Muscle layer of colon (tissue), 2 donors: ENCODE results near the gene LRRC7.

Experiments used
- H3K27ac ChIP-seq: one replicate; pipeline ENCODE4 v1.7.0; 2013; ENCODE audit warnings: low read depth, mild to moderate bottlenecking, low read length, moderate library complexity
- H3K27me3 ChIP-seq, 2 donors: one replicate each; pipeline ENCODE4 v1.7.0; 2013; ENCODE audit warnings: low read length in 2 of 2, mild to moderate bottlenecking in 2 of 2; ENCODE audit not compliant: insufficient read depth in 2 of 2, control insufficient read depth in 1 of 2
- H3K36me3 ChIP-seq: one replicate; pipeline ENCODE4 v1.7.0; 2013; ENCODE audit warnings: mild to moderate bottlenecking, low read length; ENCODE audit not compliant: insufficient read depth
- H3K4me1 ChIP-seq: one replicate; pipeline ENCODE4 v1.7.0; 2013; ENCODE audit warnings: mild to moderate bottlenecking, low read length; ENCODE audit not compliant: insufficient read depth
- H3K4me3 ChIP-seq, 2 donors: one replicate each; pipeline ENCODE4 v1.7.0; 2013; ENCODE audit warnings: low read length in 2 of 2, low read depth in 1 of 2, mild to moderate bottlenecking in 1 of 2, moderate library complexity in 1 of 2
- H3K9ac ChIP-seq: one replicate; pipeline ENCODE4 v1.7.0; 2013; ENCODE audit warnings: low read length
- H3K9me3 ChIP-seq: one replicate; pipeline ENCODE4 v1.7.0; 2013; ENCODE audit warnings: mild to moderate bottlenecking, low read length
- donor health status: abdominal sarcoma.
- donor health status: Adenocarcinoma of cecum.

Gene LRRC7

DNA sequence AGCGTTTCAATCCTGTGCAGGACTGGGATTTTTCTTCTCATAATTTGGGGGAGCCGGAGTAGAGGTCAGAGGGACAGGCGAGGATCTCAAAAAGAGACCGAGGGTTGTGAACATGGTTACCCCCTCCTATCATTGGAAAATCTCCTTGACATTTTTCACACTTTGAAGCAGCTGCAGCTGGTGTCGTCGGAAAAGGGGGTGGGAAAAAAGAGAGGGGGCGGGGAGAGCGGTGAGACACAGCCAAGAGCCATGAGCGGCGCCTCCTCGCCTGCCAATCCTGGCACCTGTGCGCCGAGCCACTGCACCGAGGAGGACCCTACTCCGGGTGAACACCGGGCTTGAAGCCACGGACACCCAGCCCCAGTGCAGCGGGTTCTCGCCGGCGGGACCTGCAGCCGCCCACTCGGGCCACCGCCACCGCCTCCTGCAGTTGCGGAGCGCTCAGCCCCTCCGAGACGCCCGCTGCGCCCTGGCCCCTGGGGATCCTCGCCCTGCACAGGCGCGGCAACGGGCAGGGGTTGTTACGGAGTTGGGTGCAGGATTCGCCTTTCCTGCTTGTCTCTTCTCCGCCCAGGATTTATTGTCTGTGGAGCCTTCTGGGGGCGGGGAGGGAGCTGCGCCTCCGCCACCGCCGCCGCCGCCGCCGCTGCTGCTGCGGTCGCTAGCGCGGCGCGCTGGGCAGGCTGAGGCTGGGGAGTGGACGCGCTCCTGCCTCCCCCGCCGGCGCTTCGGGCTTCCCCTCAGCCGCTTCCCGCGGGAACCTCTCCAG lies at the start of gene LRRC7:
LRRC7 (plus strand) TSS at position 271 of the 769 bp plus-strand sequence. CDS start 718 bp downstream, outside the sequence.
- no peak within 1 kb of the TSS for H3K27ac ChIP-seq
- H3K4me3 ChIP-seq: peak within 1 kb of the TSS; percentile 49 to 56
- no peak within 1 kb of the TSS for H3K9ac ChIP-seq
- H3K9me3 ChIP-seq: no peaks in the 10 kb centered on the region
- H3K4me1 ChIP-seq: peaks cover 11% of the 10 kb centered on the region
- H3K36me3 ChIP-seq: no peaks in the 10 kb centered on the region
- H3K27me3 ChIP-seq: peaks cover 13 to 23% of the 10 kb centered on the region in 2 donors

DNA sequence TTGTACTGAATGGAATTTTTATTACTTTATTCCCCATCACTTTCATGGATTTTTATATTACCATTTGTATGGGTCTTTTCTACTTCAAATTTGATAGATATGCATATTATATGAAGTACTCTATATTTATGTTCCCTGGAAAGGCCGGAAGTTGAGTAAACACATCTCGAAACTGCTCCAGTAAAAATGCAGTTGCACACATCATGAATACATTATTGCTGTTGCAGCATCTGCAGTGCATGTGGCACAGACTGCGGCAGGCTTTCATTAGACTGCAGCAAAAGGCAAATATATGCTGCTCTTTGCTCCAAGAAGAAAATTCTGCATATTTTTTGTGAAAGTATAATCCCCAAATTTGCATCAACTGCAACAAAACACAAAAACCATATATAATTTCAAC lies 48.7 kb upstream of the LRRC7 start:
- no peaks in the 10 kb centered on the region for H3K36me3 ChIP-seq
- H3K27ac ChIP-seq: no peak overlapping the region
- H3K9me3 ChIP-seq: no peaks in the 10 kb centered on the region
- no peak overlapping the region for H3K4me3 ChIP-seq
- H3K4me1 ChIP-seq: no peaks in the 10 kb centered on the region
- no peak overlapping the region for H3K9ac ChIP-seq
- H3K27me3 ChIP-seq: no peaks in the 10 kb centered on the region

DNA sequence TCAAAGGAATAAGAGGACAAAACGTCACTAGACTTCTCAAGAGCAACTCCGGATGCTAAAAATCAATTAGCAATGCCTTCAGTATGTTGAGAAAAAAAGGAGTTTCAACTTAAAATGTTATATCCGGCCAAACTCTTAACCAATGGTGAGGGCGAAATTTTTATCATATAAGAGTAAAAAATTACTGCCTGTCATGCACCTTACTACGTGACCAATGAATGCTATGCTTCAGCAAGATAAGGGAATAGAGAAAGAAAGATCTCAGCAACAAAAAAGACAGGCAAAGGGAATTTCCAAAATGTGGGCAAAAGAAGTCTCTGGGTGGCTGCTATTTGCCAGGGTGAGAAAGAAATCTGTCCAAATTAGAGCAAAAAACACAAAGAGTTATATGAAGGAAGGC lies 47.4 kb upstream of the LRRC7 start:
- Histone ChIP-seq H3K4me3 (no peak overlapping the region), H3K27ac (no peak overlapping the region), H3K4me1 (no peaks in the 10 kb centered on the region), H3K27me3 (no peaks in the 10 kb centered on the region), H3K9ac (no peak overlapping the region), H3K36me3 (no peaks in the 10 kb centered on the region), H3K9me3 (no peaks in the 10 kb centered on the region)

DNA sequence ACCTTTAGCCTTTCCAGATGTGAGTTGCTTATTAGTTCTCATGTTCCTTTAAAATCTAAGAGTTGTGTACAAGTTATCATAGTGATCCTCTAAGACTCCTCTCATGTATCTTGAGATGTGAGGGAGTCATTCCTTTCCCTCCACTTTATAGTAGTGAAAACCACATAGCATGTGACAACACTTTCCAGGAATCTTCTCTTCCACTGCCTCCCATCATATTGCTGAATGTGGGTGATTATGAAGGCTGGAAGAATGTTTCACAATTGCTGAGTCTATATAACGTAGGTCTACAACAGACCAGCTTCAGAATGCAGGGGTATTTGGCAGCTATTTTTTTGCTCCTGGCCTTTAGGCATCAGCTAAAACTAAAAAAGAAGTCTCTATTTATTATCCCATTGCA lies 44.7 kb upstream of the LRRC7 start:
- Histone ChIP-seq H3K4me3 (no peak overlapping the region), H3K9me3 (no peaks in the 10 kb centered on the region), H3K27ac (no peak overlapping the region), H3K36me3 (no peaks in the 10 kb centered on the region), H3K4me1 (no peaks in the 10 kb centered on the region), H3K27me3 (no peaks in the 10 kb centered on the region), H3K9ac (no peak overlapping the region)

DNA sequence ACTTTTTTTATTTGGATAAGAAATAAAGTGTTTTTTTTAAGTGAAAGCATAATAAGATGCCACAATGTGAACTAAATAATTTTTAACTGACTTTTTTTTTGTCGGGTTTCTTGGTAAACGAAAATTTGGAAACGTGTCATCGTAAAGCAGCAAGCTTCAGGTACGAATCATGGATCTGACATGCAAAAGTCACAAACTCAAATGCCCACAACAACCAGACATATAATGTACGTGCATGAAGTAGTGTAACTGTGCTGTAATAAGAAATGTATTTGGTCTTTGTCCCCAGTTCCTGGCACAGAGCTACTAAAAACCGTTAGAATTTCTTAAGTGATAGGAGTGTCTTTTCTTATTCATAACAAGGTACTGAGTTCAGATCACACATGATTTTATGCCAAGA lies 44.3 kb upstream of the LRRC7 start:
- Histone ChIP-seq H3K4me3 (no peak overlapping the region), H3K36me3 (no peaks in the 10 kb centered on the region), H3K9me3 (no peaks in the 10 kb centered on the region), H3K27ac (no peak overlapping the region), H3K9ac (no peak overlapping the region), H3K27me3 (no peaks in the 10 kb centered on the region), H3K4me1 (no peaks in the 10 kb centered on the region)

DNA sequence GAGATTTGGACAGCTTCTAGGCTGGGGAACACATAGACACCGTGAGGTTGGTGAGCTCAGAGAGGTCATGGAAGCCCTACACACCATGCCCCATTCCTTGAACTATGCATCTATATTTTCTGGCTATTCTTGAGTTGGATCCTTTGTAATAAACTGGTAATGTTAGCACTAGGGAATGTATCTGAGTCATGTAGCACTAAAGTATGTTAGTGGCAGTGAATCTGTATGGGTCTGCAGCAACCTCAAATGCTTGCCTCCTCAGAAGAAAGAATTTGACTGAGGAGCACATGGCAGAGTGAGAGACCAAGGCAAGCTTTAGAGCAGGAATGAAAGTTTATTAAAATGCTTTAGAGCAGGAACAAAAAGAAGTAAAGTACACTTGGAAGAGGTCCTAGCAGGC lies 43.7 kb upstream of the LRRC7 start:
- Histone ChIP-seq H3K27ac (no peak overlapping the region), H3K9ac (no peak overlapping the region), H3K36me3 (no peaks in the 10 kb centered on the region), H3K4me1 (no peaks in the 10 kb centered on the region), H3K27me3 (no peaks in the 10 kb centered on the region), H3K9me3 (no peaks in the 10 kb centered on the region), H3K4me3 (no peak overlapping the region)

DNA sequence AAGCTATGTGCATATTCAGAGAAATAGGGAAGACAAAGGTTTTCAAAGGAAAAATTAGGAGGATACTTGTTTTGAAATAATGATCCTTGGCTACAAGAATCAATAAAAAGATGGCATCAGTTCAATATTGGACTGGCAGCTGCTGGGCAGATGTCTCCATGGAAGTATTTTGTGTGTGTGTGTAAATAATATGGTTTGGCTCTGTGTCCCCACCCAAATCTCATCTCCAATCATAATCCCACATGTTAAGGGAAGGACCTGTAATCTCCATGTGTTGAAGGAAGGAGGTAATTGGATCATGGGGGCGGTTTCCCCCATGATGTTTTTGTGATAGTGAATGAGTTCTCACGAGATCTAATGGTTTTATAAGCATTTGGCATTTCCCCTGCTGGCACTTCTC lies 40.4 kb upstream of the LRRC7 start:
- Histone ChIP-seq H3K27ac (no peak overlapping the region), H3K27me3 (no peaks in the 10 kb centered on the region), H3K4me3 (no peak overlapping the region), H3K9ac (no peak overlapping the region), H3K36me3 (no peaks in the 10 kb centered on the region), H3K4me1 (no peaks in the 10 kb centered on the region), H3K9me3 (no peaks in the 10 kb centered on the region)

DNA sequence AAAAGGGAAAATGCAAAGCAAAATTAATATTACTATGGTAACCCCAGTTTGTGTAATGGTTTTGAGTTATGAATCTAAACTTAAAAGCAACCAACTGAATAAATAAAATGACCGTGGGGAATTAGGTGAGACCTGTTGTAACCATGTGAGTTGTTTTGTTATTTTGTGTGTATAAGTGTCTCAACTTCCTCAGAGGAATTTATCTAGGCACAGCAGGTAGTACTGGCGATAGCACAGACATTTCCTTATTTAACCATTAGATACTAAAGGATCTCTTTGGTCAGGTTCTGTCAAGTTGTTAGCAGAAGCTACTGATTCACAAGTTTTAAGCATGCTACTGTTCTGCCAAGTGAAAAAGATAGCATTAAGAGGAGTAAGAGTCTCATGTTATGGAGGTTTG lies 39.3 kb upstream of the LRRC7 start:
- no peaks in the 10 kb centered on the region for H3K36me3 ChIP-seq
- no peak overlapping the region for H3K27ac ChIP-seq
- H3K27me3 ChIP-seq: no peaks in the 10 kb centered on the region

DNA sequence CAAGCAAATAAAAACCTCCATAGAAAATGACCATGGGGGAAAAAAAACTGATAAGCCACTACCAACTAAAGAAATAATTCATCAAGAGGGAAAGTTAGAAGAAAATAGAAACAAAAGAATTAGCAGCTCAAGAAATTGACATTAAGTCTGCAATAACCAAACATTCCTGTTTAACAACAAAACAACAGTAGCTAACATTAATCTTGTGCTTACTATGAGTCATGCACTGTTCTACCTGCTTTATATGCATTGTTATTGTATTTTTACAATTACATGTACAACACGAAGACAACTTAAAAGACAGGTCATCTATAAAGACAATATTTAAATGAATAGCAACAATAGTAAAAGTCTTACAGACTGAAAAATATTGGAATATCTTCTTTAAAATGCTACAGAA lies 34.4 kb upstream of the LRRC7 start:
- H3K36me3 ChIP-seq: no peaks in the 10 kb centered on the region
- H3K4me3 ChIP-seq: no peak overlapping the region
- H3K27me3 ChIP-seq: no peaks in the 10 kb centered on the region
- H3K4me1 ChIP-seq: no peaks in the 10 kb centered on the region
- no peak overlapping the region for H3K9ac ChIP-seq
- no peak overlapping the region for H3K27ac ChIP-seq
- no peaks in the 10 kb centered on the region for H3K9me3 ChIP-seq

More for the DNA sequence above, 39.3 kb upstream of the LRRC7 start:
- H3K4me3 ChIP-seq: no peak overlapping the region
- no peaks in the 10 kb centered on the region for H3K4me1 ChIP-seq
- no peak overlapping the region for H3K9ac ChIP-seq
- no peaks in the 10 kb centered on the region for H3K9me3 ChIP-seq

DNA sequence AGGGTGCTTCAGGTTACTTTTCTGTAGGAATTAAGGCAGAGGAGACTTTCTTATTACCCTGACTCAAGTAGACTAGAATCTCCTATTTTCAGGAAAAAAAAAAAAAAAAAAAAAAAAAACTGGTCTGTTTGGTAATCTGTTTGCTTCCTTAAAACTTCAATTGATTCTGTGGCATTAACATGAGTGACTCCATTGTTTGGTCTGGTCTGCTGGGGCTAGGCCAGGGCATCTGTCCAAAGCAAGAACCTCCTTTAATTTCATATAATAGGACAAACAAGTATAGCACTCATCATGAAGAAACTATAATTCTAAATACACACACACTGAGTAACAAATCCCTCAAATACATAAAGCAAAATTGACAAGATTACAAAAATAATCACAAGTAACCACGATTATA lies 32.9 kb upstream of the LRRC7 start:
- Histone ChIP-seq H3K27ac (no peak overlapping the region), H3K9me3 (no peaks in the 10 kb centered on the region), H3K9ac (no peak overlapping the region), H3K4me3 (no peak overlapping the region), H3K4me1 (no peaks in the 10 kb centered on the region), H3K36me3 (no peaks in the 10 kb centered on the region), H3K27me3 (no peaks in the 10 kb centered on the region)

DNA sequence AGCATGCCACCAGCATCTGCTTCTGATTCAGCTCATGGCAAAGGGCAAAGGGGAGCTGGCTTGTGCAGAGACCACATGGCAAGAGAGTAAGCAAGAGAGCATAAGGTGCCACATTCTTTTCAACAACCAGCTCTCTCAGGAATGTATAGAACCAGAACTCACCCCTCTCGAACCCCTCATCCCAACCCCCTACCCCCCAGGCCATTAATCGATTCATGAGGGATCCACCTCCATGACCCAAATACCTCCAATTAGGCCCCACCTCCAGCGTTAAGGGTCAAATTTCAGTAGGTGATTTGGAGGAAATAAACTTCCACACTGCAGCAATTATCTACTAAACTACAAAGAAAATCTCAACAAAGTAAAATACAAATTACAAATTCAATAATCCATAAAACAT lies 32.2 kb upstream of the LRRC7 start:
- H3K4me3 ChIP-seq: no peak overlapping the region
- no peaks in the 10 kb centered on the region for H3K27me3 ChIP-seq
- no peak overlapping the region for H3K27ac ChIP-seq
- H3K36me3 ChIP-seq: no peaks in the 10 kb centered on the region
- no peak overlapping the region for H3K9ac ChIP-seq
- H3K4me1 ChIP-seq: no peaks in the 10 kb centered on the region
- H3K9me3 ChIP-seq: no peaks in the 10 kb centered on the region

DNA sequence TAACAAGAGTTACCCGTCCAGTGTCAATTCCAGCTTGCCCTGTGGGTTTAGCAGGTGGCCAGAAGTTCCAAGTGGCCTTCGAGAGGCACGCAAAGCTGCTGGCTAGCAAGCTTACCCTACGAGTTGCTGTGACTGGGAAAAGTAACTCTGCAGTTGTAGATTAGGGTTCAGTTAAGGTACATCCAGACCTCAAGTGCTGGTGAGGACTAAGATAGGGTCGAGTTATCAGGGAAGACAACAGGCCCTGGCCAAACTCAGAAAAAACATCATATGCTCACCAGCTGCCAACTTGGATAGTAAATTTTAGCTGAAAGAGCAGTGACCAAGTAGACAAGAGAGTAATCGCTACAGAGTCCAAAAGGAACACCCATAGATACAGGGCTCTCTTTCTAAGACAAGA lies 27.7 kb upstream of the LRRC7 start:
- Histone ChIP-seq H3K27me3 (no peaks in the 10 kb centered on the region), H3K9me3 (no peaks in the 10 kb centered on the region), H3K36me3 (no peaks in the 10 kb centered on the region), H3K9ac (no peak overlapping the region), H3K4me3 (no peak overlapping the region), H3K4me1 (no peaks in the 10 kb centered on the region), H3K27ac (no peak overlapping the region)
